ENCODE results near the gene PTPRH.
"Not testable (repeated sequence)": the region's sequence is repeated elsewhere in the genome, so short reads cannot be mapped to it uniquely, and the experiment has no call there.

The PTPRH gene

GRCh38 chr19:55244004-55244680 is 34.8 kb upstream of the PTPRH start:
- FAIRE-seq, result no peak

- FAIRE-seq, result no peak
These were observed 33.2 kb upstream of the PTPRH start for GRCh38 chr19:55242517-55242916.

- FAIRE-seq, result no peak
These were observed 32.7 kb upstream of the PTPRH start for GRCh38 chr19:55241935-55242464.

- FAIRE-seq, result no peak
These were observed 32.0 kb upstream of the PTPRH start for GRCh38 chr19:55241143-55241934.

- no peak for FAIRE-seq
These were observed 31.4 kb upstream of the PTPRH start for GRCh38 chr19:55240713-55241020.

- FAIRE-seq, result no peak
These were observed 29.7 kb upstream of the PTPRH start for GRCh38 chr19:55239004-55239403.

- no peak for FAIRE-seq
These were observed 28.7 kb upstream of the PTPRH start for GRCh38 chr19:55238030-55238429.

- no peak for FAIRE-seq
These were observed 23.7 kb upstream of the PTPRH start for GRCh38 chr19:55232986-55233385.

- FAIRE-seq, result no peak
These were observed 22.9 kb upstream of the PTPRH start for GRCh38 chr19:55232286-55232602.

- FAIRE-seq, result no peak
These were observed 22.3 kb upstream of the PTPRH start for GRCh38 chr19:55231391-55232285.

- no peak for FAIRE-seq
These were observed 21.5 kb upstream of the PTPRH start for GRCh38 chr19:55230780-55231179.

- FAIRE-seq, result no peak
These were observed 21.0 kb upstream of the PTPRH start for GRCh38 chr19:55230329-55230728.

GRCh38 chr19:55229789-55230182 is 20.5 kb upstream of the PTPRH start:
- FAIRE-seq, result no peak

- no peak for FAIRE-seq
These were observed 20.0 kb upstream of the PTPRH start for GRCh38 chr19:55229145-55229788.

GRCh38 chr19:55228403-55229031 is 19.2 kb upstream of the PTPRH start, which contains the start of gene TMEM86B:
TMEM86B (minus strand) TSS chr19:55228763; CDS start chr19:55228741, 22 bp downstream.
- FAIRE-seq, result no peak

GRCh38 chr19:55228015-55228391 is 18.7 kb upstream of the PTPRH start:
- no peak for FAIRE-seq

GRCh38 chr19:55227241-55228014 is 18.1 kb upstream of the PTPRH start:
- no peak for FAIRE-seq

- FAIRE-seq, result no peak
These were observed 17.5 kb upstream of the PTPRH start for GRCh38 chr19:55226788-55227187.

GRCh38 chr19:55226273-55226672 is 17.0 kb upstream of the PTPRH start:
- FAIRE-seq, result no peak

GRCh38 chr19:55225415-55225958 is 16.2 kb upstream of the PTPRH start:
- no peak for FAIRE-seq

- FAIRE-seq, result not testable (repeated sequence)
These were observed 15.5 kb upstream of the PTPRH start for GRCh38 chr19:55224679-55225414.

Measured in islet of Langerhans (tissue), 1 donor.